Progenitor cell of endocrine pancreas (in vitro differentiated cells): ENCODE measurements around the gene VIM. TPM values are rescaled to one million over a fixed set of nuclear protein-coding genes. Genes with fewer than 3 reads are reported as not detected.

Source experiments
- DNase-seq: peaks from one replicate; pipeline ENCODE4 v3.0.0; 2021; ENCODE audit warnings: low spot score; ENCODE audit not compliant: unreplicated experiment
- H3K27ac Mint-ChIP-seq: 2 replicates; pipeline ENCODE4 v1.8.0; 2021; ENCODE audit warnings: mild to moderate bottlenecking, moderate library complexity, mixed read lengths
- H3K27me3 Mint-ChIP-seq: 2 replicates; pipeline ENCODE4 v1.8.0; 2021; ENCODE audit warnings: mixed read lengths
- H3K36me3 Mint-ChIP-seq: 2 replicates; pipeline ENCODE4 v1.8.0; 2022; ENCODE audit warnings: mixed read lengths; ENCODE audit not compliant: insufficient read depth
- H3K4me1 Mint-ChIP-seq: 2 replicates; pipeline ENCODE4 v1.8.0; 2021; ENCODE audit warnings: low read depth, mixed read lengths
- H3K4me3 Mint-ChIP-seq: 2 replicates; pipeline ENCODE4 v1.8.0; 2021; ENCODE audit warnings: low read depth, mild to moderate bottlenecking, moderate library complexity, mixed read lengths
- H3K9me3 Mint-ChIP-seq: 2 replicates; pipeline ENCODE4 v1.8.0; 2021; ENCODE audit warnings: low read depth, mixed read lengths
- total RNA-seq: library from RNA; stranded (reverse); gene quantifications from 2 replicates; pipeline ENCODE4 v1.2.1, GENCODE V29; 2021
- TF ChIP-seq, protein P1 (sequence below): fragments of 200-600 bp; sonication (generic); IDR thresholded peaks from one replicate; pipeline ENCODE4 v1.5.0; 2021; ENCODE audit warnings: antibody characterized with exemption, mild to moderate bottlenecking; ENCODE audit not compliant: unreplicated experiment

The VIM gene
- total RNA-seq, 1 donor from 2014 or later = 172 TPM

DNA sequence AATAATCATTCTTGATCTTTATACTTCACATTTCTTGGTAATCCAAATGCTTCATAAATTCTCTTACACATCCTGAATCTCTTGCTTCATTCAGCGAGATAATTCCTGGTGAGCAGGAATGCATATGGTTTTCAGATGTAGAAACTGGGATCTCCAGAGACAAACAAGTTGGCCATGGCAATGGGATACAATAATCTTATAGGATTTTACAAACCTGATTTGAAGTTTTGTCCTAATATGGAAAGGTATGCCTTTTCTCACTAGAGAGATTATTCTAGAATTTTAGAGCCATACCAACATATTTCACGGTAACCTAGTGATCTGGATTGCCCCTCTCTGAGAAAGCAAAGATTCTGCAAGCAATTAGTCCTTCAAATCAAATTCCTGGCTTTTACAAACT lies 13.5 kb upstream of the VIM start:
- Mint-ChIP-seq H3K4me3 (no peak overlapping the region), H3K9me3 (no peaks in the 10 kb centered on the region), H3K27me3 (no peaks in the 10 kb centered on the region), H3K27ac (no peak overlapping the region), H3K36me3 (no peaks in the 10 kb centered on the region), H3K4me1 (peaks cover 13% of the 10 kb centered on the region)
- DNase-seq = no peak
- TF ChIP-seq, protein P1, sequence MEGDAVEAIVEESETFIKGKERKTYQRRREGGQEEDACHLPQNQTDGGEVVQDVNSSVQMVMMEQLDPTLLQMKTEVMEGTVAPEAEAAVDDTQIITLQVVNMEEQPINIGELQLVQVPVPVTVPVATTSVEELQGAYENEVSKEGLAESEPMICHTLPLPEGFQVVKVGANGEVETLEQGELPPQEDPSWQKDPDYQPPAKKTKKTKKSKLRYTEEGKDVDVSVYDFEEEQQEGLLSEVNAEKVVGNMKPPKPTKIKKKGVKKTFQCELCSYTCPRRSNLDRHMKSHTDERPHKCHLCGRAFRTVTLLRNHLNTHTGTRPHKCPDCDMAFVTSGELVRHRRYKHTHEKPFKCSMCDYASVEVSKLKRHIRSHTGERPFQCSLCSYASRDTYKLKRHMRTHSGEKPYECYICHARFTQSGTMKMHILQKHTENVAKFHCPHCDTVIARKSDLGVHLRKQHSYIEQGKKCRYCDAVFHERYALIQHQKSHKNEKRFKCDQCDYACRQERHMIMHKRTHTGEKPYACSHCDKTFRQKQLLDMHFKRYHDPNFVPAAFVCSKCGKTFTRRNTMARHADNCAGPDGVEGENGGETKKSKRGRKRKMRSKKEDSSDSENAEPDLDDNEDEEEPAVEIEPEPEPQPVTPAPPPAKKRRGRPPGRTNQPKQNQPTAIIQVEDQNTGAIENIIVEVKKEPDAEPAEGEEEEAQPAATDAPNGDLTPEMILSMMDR = no peak

DNA sequence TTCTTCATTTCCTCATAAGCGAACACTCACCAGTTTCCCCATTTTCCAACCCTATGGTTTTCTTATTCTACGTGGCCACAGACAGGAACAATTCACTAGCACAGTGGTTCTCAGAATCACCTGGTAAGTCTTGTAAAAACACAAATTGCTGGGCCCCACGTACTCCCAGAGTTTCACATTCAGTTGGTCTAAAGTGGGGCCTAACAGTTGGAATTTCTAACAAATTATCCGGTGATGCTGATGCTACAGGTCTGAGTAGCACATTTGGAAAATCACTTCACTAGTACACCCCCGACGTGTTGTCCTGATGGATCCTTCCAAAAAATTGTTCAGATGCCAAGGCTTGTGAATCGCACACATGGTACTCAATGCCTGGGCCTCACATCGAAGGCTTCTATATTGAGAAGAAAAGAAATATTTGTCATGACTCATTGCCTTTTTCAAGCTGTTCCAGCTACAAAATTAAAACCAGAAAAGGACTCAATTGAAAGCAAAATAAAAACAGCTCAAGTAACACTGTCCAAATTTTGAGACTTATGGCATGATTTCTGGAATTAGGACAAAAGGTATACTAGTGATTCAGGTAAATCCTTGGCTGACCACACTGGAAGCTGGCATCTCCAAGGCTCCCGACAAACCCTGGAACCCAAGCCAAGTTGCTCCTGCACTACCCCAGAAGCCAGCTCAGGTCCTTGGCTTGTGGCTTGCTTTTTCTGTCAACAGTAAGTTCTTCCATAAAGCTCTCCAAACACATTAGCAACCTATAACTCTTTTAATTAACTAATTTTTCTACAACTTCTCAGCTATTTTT lies 12.9 kb upstream of the VIM start:
- Mint-ChIP-seq H3K4me3 (no peak overlapping the region), H3K27me3 (no peaks in the 10 kb centered on the region), H3K9me3 (no peaks in the 10 kb centered on the region), H3K36me3 (no peaks in the 10 kb centered on the region), H3K4me1 (peaks cover 14% of the 10 kb centered on the region), H3K27ac (no peak overlapping the region)
- DNase-seq = no peak
- TF ChIP-seq, protein P1 = no peak

DNA sequence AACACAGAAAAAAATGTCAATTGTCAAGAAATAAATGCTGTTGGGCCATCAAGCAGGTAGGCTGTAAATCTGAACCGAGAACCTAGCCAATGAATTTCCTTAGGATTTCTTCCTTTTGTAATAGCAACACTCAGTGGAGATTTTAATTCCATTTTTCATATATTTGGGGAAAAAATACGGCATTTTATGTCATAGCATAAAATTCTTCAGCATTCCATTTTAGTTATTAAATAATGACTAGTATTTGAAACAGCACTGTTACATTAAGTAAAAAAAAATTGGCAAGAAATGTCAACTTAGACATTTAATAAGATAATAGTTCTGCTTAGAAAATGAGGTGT lies 12.3 kb upstream of the VIM start:
- no peak overlapping the region for H3K4me3 Mint-ChIP-seq
- peaks cover 10% of the 10 kb centered on the region for H3K4me1 Mint-ChIP-seq
- H3K27me3 Mint-ChIP-seq = no peaks in the 10 kb centered on the region
- no peak overlapping the region for H3K27ac Mint-ChIP-seq
- DNase-seq = no peak
- TF ChIP-seq, protein P1 = no peak
- no peaks in the 10 kb centered on the region for H3K36me3 Mint-ChIP-seq
- no peaks in the 10 kb centered on the region for H3K9me3 Mint-ChIP-seq

DNA sequence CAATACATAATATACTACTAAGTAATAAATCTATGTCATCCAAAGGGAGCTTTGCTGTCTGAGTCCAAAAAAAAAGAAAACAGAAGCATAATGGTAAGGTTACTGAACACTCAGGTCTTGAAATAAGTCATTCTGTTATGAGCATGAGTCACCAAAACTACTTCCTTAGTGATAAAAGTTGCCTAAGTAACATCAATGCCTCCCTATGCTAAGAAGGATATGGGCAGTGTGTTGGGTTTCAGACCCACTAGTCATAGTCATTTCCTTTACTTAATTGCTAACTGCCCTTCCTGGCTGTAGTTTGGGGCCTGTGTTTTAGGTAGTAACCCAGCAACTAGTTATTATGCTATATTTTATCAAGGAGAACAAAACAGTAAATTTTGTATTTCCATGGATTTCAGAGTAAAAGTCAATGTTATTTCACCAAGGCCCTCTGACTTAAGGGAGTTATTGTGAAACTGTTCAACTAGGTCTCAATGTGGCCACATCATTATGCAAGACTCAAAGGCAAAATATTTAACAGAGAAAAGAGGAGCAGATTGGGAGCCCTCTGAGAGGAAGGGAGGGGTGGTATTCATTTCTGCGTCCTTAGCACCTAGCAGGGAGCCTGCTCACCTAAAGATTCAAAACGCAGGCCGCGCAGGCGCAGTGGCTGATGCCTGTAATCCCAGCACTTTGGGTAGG lies 11.7 kb upstream of the VIM start:
- H3K36me3 Mint-ChIP-seq = no peaks in the 10 kb centered on the region
- TF ChIP-seq, protein P1 = no peak

DNA sequence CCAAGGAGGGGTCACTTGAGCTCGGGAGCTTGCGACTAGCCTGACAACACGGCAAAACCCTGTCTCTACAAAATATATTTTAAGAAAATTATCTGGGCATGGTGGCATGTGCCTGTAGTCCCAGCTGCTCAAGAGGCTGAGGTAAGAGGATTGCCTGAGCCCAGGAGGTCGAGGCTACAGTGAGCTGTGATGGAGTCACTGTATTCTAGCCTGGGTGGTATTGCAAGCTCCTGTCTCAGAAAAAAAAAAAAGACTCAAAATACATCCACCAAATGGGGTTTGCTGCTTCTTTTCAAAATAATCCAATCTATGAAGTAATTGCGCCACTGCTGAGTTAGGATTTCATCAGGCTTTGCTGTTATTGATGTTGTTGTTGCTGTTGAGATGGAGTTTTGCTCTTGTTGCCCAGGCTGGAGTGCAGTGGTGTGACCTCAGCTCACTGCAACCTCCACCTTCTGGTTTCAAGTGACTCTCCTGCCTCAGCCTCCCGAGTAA lies 11.1 kb upstream of the VIM start:
- Mint-ChIP-seq H3K36me3 (no peaks in the 10 kb centered on the region), H3K4me3 (no peak overlapping the region), H3K27me3 (no peaks in the 10 kb centered on the region), H3K27ac (no peak overlapping the region), H3K4me1 (peaks cover 14% of the 10 kb centered on the region), H3K9me3 (no peaks in the 10 kb centered on the region)
- TF ChIP-seq, protein P1 = no peak
- DNase-seq = no peak

More for the DNA sequence above, 11.7 kb upstream of the VIM start:
- Mint-ChIP-seq H3K4me3 (no peak overlapping the region), H3K4me1 (peaks cover 14% of the 10 kb centered on the region), H3K27me3 (no peaks in the 10 kb centered on the region), H3K9me3 (no peaks in the 10 kb centered on the region), H3K27ac (no peak overlapping the region)
- DNase-seq = no peak
